HTR-8/SVneo (cell line): ENCODE measurements around the gene RP2.

ENCODE experiments used
- DNase-seq: peaks from one replicate; pipeline ENCODE4 v3.0.0; 2011; ENCODE audit warnings: low spot score, mixed read lengths; ENCODE audit not compliant: insufficient read length
- FAIRE-seq: peaks from 2 replicates; lab custom pipeline; 2011; peaks lifted over from hg19 to GRCh38; lab: Jason Lieb, UNC

RP2 gene

DNA sequence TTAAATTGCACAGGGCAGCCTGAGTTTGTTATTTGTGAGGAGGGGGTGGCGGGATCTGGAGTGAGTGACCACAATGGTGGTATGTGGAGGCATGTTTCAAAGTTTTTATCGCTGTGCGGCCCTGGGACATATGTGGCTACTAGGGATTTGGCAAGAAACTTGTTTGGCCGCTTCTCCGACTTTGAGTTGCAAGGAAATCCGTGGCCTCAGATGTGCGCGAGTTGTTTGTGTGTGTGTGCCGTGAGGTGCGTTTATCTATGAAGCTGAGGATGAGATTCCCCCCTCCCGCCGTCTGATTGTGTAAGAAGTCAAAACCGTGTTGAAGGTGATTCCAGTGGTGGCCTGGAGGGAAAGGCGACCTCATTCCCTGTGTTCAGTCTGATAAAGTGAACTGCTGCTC lies 76.8 kb downstream of the RP2 start:
- FAIRE-seq (no peak), DNase-seq (no peak)

DNA sequence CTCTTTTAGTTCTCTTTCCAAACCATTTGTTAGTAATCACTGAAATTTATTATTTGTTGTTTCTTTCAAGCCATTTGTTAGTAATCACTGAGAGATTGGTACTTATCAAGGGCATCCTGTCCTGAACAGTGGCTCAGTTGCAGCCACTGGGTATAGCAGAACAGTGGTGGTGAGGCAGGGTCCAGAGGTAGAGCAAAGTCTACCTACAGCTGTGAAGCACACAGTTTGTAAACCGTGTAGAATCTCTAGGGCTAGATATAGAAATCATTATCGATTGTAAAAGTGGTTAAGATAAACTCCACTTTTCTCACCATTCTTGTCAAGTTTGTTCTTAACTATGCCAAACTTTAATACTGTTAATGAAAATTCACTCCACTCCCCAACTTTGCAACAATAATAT lies 79.4 kb downstream of the RP2 start:
- FAIRE-seq (no peak), DNase-seq (no peak)

DNA sequence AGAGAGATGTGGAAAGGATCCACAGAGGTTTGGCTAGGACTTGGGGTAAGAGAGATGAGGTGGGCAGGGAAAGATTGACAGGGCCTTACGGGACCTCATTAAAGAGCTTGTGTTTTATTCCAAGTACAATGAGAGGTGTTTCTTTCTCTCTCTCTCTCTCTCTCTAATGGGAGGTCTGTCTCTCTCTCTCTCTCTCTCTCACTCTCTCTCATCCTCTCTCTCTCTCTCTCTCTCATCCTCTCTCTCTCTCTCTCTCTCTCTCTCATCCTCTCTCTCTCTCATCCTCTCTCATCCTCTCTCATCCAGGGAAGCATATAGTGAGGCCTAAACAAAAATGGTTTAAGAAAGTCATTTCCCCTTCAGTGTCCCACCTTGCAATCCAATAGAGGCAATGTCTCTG lies 80.8 kb downstream of the RP2 start:
- FAIRE-seq (no peak), DNase-seq (no peak)

DNA sequence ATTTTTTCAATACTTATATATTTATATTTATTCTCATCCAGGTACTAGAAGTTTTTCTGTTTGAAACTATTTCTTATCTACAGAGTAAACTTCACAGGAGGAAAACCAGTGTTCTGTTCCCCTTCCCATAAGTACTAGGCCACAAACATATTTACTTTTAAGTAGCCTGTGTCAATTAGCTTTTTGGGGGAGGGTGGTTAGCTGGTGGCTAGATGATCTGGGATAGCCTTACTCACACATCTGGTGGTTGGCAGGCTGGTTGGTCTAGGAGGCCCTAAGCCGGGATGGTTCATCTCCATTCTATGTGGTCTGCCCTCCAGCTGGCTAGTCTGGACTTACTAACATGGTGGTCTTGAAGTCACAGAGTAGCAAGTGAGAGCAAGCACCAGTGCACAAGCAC lies 81.6 kb downstream of the RP2 start:
- no peak for FAIRE-seq
- DNase-seq = no peak

DNA sequence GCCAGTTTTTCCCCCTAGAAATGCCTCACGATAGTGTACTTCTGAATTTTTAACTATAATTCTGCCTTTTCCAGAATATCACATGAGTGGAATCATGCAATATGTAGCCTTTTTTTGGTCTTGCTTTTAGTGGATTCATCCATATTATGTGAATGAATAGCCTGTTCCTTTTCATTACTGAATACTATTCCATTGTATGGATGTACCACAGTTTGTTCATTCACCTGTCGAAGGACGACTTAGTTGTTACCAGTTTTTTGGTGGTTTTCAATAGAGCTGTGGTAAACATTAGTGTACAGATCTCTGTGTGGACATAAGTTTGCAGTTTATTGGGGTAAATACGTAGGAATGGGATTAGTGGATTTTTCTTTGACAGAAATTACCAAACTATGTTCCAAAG lies 83.4 kb downstream of the RP2 start:
- no peak for FAIRE-seq
- DNase-seq = no peak

DNA sequence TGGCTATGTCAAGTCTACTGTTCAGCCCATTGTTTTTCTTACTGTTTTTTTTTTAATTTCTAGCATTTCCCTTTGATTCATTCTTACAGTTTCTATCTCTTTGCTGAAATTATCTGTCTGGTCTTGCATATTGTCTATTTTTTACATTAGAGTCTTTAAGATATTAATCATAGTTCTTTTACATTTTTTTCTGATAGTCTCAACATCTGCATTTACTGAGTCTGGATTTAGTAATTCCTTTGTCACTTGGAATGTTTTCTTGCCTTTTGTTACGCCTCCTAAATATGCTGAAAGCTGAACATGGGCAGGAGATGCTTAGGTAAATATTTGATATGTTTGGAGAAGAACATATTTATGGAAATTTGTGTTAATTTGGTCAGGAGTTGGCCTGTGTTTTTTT lies 85.8 kb downstream of the RP2 start:
- no peak for DNase-seq
- no peak for FAIRE-seq

DNA sequence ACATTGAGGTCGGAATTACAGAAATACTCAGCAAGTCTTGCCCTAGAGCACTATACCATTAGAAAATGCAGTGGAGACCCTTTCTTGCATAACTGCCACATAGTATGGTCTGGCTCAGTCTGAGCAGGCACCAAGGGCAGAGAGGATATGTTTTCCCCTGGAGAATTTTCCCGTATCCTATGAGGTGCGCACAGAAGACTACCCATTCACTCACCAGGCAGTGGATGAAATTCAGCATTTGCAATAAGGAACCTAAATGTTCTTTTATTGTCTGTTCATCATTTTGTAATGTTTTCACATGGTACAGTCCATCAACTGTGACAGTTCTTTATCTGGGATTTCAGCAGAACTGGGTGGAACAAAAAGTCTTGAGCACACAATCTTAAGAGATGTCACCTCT lies 90.9 kb downstream of the RP2 start:
- DNase-seq (no peak), FAIRE-seq (no peak)

DNA sequence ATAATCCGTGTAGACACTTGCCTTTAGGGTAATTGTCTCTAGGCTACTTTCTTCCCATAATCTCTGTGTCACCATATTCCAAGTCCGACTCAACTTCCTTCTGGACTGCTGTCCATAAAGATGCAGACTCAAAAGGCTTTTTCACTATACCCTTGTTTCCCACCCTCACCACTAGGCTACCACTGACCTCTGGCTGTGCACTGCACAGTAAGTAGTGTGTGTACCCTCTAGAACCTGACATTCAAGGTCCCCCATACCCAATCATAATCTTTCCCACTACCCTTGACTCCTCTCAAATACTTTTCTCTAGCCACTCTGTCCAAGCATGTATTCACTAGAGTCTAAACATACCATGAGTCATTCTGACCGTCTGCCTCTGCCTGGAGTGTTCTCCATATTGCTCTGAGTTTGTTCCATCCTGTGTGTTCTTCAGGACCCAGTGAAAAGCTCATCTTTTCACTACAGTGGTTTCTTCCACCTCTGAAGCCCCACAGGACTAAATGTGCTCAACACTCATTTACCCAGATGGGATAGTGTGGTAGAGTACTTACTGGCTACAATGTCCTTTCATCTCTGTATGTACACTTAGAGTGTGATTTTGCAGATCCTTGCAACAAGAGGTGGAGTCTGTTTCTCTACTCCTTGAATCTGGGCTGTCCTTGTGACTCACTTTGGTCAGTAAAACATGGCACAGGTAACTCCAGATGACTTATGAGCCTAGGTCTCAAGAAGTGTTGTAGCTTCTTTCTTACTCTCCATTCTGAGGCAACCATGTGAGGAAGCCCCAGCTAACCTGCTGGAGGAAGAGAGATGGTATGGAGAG lies 92.8 kb downstream of the RP2 start:
- DNase-seq = no peak
- no peak for FAIRE-seq
